ENCODE measurements around the gene STX12. TPM values are rescaled to one million over a fixed set of nuclear protein-coding genes. Genes with fewer than 3 reads are reported as not detected.

Gene STX12
- total and polyA plus RNA-seq, 2 donors from 2014 or later, result 27.9 to 49.0 TPM

DNA sequence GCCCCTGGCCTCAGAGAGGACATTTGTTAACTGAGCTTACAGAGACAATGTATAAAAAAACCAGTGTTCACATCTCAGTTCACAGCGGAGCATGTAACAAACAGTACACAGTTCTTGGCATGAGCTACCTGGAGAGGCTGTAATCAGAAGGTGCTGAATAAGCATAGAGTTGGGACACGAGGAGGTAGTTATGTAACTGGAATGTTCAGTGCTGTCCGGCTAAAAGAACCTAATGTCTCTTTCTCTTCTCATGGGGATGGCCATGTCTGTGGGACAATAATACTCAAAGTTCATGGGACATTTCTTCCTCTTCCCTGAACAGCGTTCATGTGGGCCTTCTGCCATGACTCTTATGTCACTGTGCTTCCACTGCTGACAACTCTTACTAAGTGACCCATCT lies 17.2 kb upstream of the STX12 start:
- FAIRE-seq (no peak), DNase-seq (no peak)
- intact Hi-C loops (cut with DNase I), result no loop called here
- Histone ChIP-seq H3K36me3 (ENCODE audit: control insufficient read depth in 2 of 3, insufficient read depth in 3 of 3, low read length in 3 of 3) (peaks cover 5 to 20% (median 10%) of the 10 kb centered on the region in 3 donors), H3K9ac (ENCODE audit: low read length in 3 of 3) (no peak overlapping the region), H3K9me3 (ENCODE audit: control insufficient read depth in 2 of 3, insufficient read depth in 1 of 3, low read length in 3 of 3) (no peaks in the 10 kb centered on the region), H3K4me1 (ENCODE audit: control insufficient read depth in 2 of 3, insufficient read depth in 2 of 3, low read depth in 1 of 3, low read length in 3 of 3) (peaks cover 0 to 6% (median 0%) of the 10 kb centered on the region in 3 donors), H3K4me3 (ENCODE audit: low read length in 3 of 3) (no peak overlapping the region), H3K27ac (ENCODE audit: low read depth in 2 of 2, low read length in 2 of 2) (no peak overlapping the region), H3K27me3 (ENCODE audit: control insufficient read depth, insufficient read depth, low read length) (no peaks in the 10 kb centered on the region)
- TF ChIP-seq, protein P1, sequence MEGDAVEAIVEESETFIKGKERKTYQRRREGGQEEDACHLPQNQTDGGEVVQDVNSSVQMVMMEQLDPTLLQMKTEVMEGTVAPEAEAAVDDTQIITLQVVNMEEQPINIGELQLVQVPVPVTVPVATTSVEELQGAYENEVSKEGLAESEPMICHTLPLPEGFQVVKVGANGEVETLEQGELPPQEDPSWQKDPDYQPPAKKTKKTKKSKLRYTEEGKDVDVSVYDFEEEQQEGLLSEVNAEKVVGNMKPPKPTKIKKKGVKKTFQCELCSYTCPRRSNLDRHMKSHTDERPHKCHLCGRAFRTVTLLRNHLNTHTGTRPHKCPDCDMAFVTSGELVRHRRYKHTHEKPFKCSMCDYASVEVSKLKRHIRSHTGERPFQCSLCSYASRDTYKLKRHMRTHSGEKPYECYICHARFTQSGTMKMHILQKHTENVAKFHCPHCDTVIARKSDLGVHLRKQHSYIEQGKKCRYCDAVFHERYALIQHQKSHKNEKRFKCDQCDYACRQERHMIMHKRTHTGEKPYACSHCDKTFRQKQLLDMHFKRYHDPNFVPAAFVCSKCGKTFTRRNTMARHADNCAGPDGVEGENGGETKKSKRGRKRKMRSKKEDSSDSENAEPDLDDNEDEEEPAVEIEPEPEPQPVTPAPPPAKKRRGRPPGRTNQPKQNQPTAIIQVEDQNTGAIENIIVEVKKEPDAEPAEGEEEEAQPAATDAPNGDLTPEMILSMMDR (IDR thresholded peaks at IDR 0.05; ENCODE audit: borderline replicate concordance, extremely low read depth, insufficient read depth), result no peak

DNA sequence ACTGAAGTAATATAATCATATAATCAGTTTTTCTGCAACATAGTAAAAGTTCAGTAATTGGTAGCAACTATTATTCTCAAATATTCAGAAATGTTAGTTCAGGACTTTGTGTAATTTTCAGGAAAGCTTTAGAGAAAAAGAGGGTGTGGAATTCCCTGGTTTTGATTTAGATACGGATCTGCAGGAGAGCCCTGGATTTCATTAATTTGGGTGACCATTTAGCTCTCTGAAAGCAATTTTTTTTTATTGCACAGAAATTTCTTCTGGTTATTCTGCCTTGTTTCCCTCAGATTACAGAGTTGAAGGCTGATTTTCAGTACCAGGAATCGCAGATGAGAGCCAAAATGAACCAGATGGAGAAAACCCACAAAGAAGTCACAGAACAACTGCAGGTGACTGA lies 13.8 kb upstream of the STX12 start:
- no peaks in the 10 kb centered on the region for H3K9me3 ChIP-seq (ENCODE audit: control insufficient read depth in 2 of 3, insufficient read depth in 1 of 3, low read length in 3 of 3)
- DNase-seq, result no peak
- FAIRE-seq, result no peak
- H3K4me1 ChIP-seq (ENCODE audit: control insufficient read depth in 2 of 3, insufficient read depth in 2 of 3, low read depth in 1 of 3, low read length in 3 of 3), result peaks cover 0 to 6% (median 0%) of the 10 kb centered on the region in 3 donors
- intact Hi-C loops (cut with DNase I), result no loop called here
- H3K4me3 ChIP-seq (ENCODE audit: low read length in 3 of 3), result no peak overlapping the region
- TF ChIP-seq, protein P1 (IDR thresholded peaks at IDR 0.05; ENCODE audit: borderline replicate concordance, extremely low read depth, insufficient read depth), result no peak
- no peak overlapping the region for H3K9ac ChIP-seq (ENCODE audit: low read length in 3 of 3)
- H3K36me3 ChIP-seq (ENCODE audit: control insufficient read depth in 2 of 3, insufficient read depth in 3 of 3, low read length in 3 of 3), result peaks cover 5 to 22% (median 10%) of the 10 kb centered on the region in 3 donors
- no peak overlapping the region for H3K27ac ChIP-seq (ENCODE audit: low read depth in 2 of 2, low read length in 2 of 2)
- no peaks in the 10 kb centered on the region for H3K27me3 ChIP-seq (ENCODE audit: control insufficient read depth, insufficient read depth, low read length)

DNA sequence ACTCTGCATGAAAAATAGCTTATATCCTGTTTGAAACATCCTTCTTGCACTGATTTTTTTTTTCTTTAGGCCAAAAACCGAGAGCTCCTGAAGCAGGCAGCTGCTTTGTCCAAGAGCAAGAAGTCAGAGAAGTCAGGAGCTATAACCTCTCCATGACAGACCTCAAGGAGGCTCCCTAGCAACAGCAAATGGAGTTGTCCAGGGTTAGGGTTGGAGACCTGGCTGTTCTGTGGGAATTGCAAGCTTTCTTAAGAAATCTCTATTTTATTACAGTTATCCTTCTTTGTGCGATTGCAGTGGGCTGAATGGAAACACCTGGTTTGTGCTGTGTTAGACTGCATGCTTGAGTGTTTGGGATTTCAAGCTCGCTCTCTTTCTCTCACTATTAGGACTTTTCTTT lies 12.6 kb upstream of the STX12 start:
- Histone ChIP-seq H3K4me1 (ENCODE audit: control insufficient read depth in 2 of 3, insufficient read depth in 2 of 3, low read depth in 1 of 3, low read length in 3 of 3) (peaks cover 0 to 5% (median 0%) of the 10 kb centered on the region in 3 donors), H3K27me3 (ENCODE audit: control insufficient read depth, insufficient read depth, low read length) (no peaks in the 10 kb centered on the region), H3K9me3 (ENCODE audit: control insufficient read depth in 2 of 3, insufficient read depth in 1 of 3, low read length in 3 of 3) (no peaks in the 10 kb centered on the region), H3K4me3 (ENCODE audit: low read length in 3 of 3) (no peak overlapping the region), H3K36me3 (ENCODE audit: control insufficient read depth in 2 of 3, insufficient read depth in 3 of 3, low read length in 3 of 3) (peaks cover 5 to 22% (median 8%) of the 10 kb centered on the region in 3 donors), H3K27ac (ENCODE audit: low read depth in 2 of 2, low read length in 2 of 2) (no peak overlapping the region), H3K9ac (ENCODE audit: low read length in 3 of 3) (no peak overlapping the region)
- no peak for FAIRE-seq
- intact Hi-C loops (cut with DNase I), result no loop called here
- DNase-seq, result peak in 3 of 5 donors; percentile 9 to 50 (median 13)
- TF ChIP-seq, protein P1 (IDR thresholded peaks at IDR 0.05; ENCODE audit: borderline replicate concordance, extremely low read depth, insufficient read depth), result no peak

DNA sequence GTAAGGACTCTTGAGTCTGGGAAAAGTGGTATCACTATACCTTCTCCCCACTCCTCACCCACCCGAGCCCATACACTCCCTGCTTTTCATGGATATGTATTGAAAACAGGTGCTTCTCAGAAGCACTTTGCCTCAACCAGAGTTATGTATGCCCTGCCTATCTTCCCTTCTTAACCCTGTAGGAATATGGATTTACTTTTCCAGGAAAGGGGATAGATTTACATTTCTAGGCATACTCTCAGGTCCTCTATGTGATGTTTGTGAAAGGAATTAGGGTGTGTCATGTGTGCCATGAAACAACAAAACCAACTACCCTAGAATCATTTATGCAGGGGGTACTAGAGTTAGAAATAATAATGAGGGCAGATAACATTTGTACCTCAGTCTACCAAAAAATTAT lies 11.0 kb upstream of the STX12 start:
- Histone ChIP-seq H3K9me3 (ENCODE audit: control insufficient read depth in 2 of 3, insufficient read depth in 1 of 3, low read length in 3 of 3) (no peaks in the 10 kb centered on the region), H3K36me3 (ENCODE audit: control insufficient read depth in 2 of 3, insufficient read depth in 3 of 3, low read length in 3 of 3) (peaks cover 2 to 19% (median 8%) of the 10 kb centered on the region in 3 donors), H3K4me3 (ENCODE audit: low read length in 3 of 3) (no peak overlapping the region), H3K27me3 (ENCODE audit: control insufficient read depth, insufficient read depth, low read length) (no peaks in the 10 kb centered on the region), H3K9ac (ENCODE audit: low read length in 3 of 3) (no peak overlapping the region), H3K4me1 (ENCODE audit: control insufficient read depth in 2 of 3, insufficient read depth in 2 of 3, low read depth in 1 of 3, low read length in 3 of 3) (no peaks in the 10 kb centered on the region), H3K27ac (ENCODE audit: low read depth in 2 of 2, low read length in 2 of 2) (no peak overlapping the region)
- no peak for DNase-seq
- no peak for FAIRE-seq
- TF ChIP-seq, protein P1 (IDR thresholded peaks at IDR 0.05; ENCODE audit: borderline replicate concordance, extremely low read depth, insufficient read depth), result no peak
- intact Hi-C loops (cut with DNase I), result no loop called here
